ENCODE data around the gene LRRC70.
"Not testable (repeated sequence)": the region's sequence is repeated elsewhere in the genome, so short reads cannot be mapped to it uniquely, and the experiment has no call there.

Gene LRRC70

GRCh38 chr5:62578540-62578939 is at the start of gene LRRC70:
LRRC70 (plus strand) TSS chr5:62578819; CDS start chr5:62579439, 620 bp downstream.
- DNase-seq (ENCODE audit: low read depth in 3 of 3): no peak

GRCh38 chr5:62533597-62533996 is 45.0 kb upstream of the LRRC70 start:
- no peak for DNase-seq (ENCODE audit: low read depth in 3 of 3)

- DNase-seq (ENCODE audit: low read depth in 3 of 3): no peak
These were observed 44.0 kb upstream of the LRRC70 start for GRCh38 chr5:62534461-62535236.

GRCh38 chr5:62536232-62536631 is 42.4 kb upstream of the LRRC70 start:
- DNase-seq (ENCODE audit: low read depth in 3 of 3): no peak

- no peak for DNase-seq (ENCODE audit: low read depth in 3 of 3)
These were observed 41.8 kb upstream of the LRRC70 start for GRCh38 chr5:62536783-62537182.

GRCh38 chr5:62538017-62538942 is 40.3 kb upstream of the LRRC70 start:
- DNase-seq (ENCODE audit: low read depth in 3 of 3): no peak

- no peak for DNase-seq (ENCODE audit: low read depth in 3 of 3)
These were observed 35.9 kb upstream of the LRRC70 start for GRCh38 chr5:62542720-62543119.

- no peak for DNase-seq (ENCODE audit: low read depth in 3 of 3)
These were observed 30.5 kb upstream of the LRRC70 start for GRCh38 chr5:62547945-62548630.

GRCh38 chr5:62550103-62550502 is 28.5 kb upstream of the LRRC70 start:
- DNase-seq (ENCODE audit: low read depth in 3 of 3): no peak

GRCh38 chr5:62555930-62556329 is 22.7 kb upstream of the LRRC70 start:
- no peak for DNase-seq (ENCODE audit: low read depth in 3 of 3)

- DNase-seq (ENCODE audit: low read depth in 3 of 3): no peak
These were observed 19.7 kb upstream of the LRRC70 start for GRCh38 chr5:62558941-62559340.

GRCh38 chr5:62560786-62561185 is 17.8 kb upstream of the LRRC70 start:
- no peak for DNase-seq (ENCODE audit: low read depth in 3 of 3)

GRCh38 chr5:62561896-62562295 is 16.7 kb upstream of the LRRC70 start:
- no peak for DNase-seq (ENCODE audit: low read depth in 3 of 3)

- no peak for DNase-seq (ENCODE audit: low read depth in 3 of 3)
These were observed 15.8 kb upstream of the LRRC70 start for GRCh38 chr5:62562867-62563266.

- no peak for DNase-seq (ENCODE audit: low read depth in 3 of 3)
These were observed 14.5 kb upstream of the LRRC70 start for GRCh38 chr5:62564101-62564500.

GRCh38 chr5:62565740-62566139 is 12.9 kb upstream of the LRRC70 start:
- DNase-seq (ENCODE audit: low read depth in 3 of 3): not testable (repeated sequence)

GRCh38 chr5:62568143-62568542 is 10.5 kb upstream of the LRRC70 start:
- no peak for DNase-seq (ENCODE audit: low read depth in 3 of 3)

GRCh38 chr5:62568800-62569432 is 9.7 kb upstream of the LRRC70 start:
- no peak for DNase-seq (ENCODE audit: low read depth in 3 of 3)

- no peak for DNase-seq (ENCODE audit: low read depth in 3 of 3)
These were observed 9.1 kb upstream of the LRRC70 start for GRCh38 chr5:62569470-62569869.

- DNase-seq (ENCODE audit: low read depth in 3 of 3): no peak
These were observed 5.6 kb upstream of the LRRC70 start for GRCh38 chr5:62572918-62573514.

GRCh38 chr5:62574599-62574998 is 4.0 kb upstream of the LRRC70 start:
- no peak for DNase-seq (ENCODE audit: low read depth in 3 of 3)
